ENCODE results near the gene BAIAP3.
"Not testable (repeated sequence)": the region's sequence is repeated elsewhere in the genome, so short reads cannot be mapped to it uniquely, and the experiment has no call there.

Gene BAIAP3

DNA sequence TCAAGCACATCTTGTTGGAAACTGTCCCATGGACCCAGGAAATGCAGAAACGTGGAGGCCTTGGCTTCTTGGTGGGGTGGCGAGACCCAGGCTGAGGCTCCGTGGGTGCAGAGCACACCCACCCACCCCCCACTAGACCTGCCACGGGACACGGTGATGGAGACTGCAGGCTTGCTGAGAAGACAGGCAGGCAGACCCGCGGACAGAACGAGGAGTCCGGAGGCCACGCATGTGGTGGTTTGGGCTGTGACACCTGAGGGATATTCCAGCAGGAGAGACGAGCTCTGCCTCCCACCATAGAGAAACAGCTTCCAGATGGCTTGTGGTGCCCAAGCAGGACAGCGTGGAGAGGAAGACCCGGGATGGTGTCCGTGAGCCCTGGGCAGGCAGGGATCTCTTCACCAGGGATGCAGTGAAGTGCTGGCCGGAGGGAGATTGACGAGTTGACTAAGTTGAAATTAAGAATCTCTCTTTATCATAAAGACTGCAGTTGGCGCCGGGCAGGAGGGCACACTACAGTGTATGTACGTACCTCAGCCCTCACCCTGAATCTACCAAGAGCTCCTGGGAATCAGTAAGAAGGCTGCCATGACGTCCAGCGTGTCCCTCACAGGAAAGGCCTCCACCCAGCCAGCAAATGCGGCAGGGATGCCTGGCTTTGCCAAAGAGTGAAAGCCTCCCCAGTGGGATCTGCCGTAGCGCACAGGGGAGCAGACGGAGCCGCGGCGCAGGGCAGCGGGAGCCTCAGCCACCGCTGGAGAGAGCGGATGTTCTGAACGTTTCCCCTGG lies 15.8 kb upstream of the BAIAP3 start:
- DNase-seq = no peak

GRCh38 chr16:1318268-1318545 lies 15.2 kb upstream of the BAIAP3 start:
- DNase-seq = no peak

DNA sequence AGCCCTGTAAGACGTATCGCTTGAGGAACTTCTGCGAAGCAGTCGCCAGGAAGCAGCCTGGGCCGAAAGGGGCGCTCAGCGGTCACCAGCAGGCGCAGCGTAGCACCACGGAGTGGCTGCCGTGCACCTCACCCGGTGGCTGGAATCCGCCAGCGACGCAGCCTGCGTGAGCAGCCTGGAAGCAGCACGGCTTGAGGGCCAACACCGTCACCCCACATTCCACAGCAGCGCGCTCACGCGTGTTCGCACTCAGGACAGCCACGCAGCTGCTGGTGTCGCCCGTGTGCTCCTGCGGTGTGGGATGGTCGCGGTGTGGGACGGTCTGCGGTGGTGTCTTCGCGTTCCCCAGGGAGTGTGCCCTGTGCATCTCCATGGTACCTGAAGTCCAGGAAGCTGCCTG lies 14.4 kb upstream of the BAIAP3 start:
- no peak for DNase-seq

- no peak for DNase-seq
Observed at GRCh38 chr16:1320097-1320496, 13.3 kb upstream of the BAIAP3 start.

DNA sequence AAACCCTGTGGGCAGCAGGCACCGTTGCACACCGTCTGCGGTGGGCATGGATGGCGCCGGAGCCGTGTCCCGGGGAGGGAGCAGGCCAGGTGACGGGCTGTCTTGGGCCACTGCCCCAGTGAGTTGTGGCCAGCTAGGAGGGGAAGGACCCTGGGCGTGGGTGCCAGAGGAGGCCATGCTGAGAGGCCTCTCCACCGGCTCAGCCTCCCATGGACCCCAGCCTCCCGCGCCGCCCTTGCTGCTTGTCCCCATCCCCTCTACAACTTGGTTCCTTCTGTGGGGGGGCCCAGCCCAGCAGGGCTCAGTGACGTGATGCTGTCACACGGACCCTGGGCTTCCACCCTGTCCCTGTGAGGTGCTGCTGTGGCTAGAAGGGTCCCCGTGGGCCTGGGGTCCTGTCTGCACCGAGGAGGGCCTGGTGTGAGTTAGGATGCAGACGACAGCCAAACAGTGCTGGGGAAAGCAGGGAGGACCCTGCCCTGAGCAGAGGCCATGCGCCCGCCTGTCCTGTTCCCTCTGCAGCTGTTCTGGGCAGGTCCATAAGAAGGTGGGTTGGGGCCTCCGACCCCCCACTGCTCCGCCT lies 12.7 kb upstream of the BAIAP3 start:
- DNase-seq = no peak

- no peak for DNase-seq
Observed at GRCh38 chr16:1322407-1322806, 11.0 kb upstream of the BAIAP3 start.

DNA sequence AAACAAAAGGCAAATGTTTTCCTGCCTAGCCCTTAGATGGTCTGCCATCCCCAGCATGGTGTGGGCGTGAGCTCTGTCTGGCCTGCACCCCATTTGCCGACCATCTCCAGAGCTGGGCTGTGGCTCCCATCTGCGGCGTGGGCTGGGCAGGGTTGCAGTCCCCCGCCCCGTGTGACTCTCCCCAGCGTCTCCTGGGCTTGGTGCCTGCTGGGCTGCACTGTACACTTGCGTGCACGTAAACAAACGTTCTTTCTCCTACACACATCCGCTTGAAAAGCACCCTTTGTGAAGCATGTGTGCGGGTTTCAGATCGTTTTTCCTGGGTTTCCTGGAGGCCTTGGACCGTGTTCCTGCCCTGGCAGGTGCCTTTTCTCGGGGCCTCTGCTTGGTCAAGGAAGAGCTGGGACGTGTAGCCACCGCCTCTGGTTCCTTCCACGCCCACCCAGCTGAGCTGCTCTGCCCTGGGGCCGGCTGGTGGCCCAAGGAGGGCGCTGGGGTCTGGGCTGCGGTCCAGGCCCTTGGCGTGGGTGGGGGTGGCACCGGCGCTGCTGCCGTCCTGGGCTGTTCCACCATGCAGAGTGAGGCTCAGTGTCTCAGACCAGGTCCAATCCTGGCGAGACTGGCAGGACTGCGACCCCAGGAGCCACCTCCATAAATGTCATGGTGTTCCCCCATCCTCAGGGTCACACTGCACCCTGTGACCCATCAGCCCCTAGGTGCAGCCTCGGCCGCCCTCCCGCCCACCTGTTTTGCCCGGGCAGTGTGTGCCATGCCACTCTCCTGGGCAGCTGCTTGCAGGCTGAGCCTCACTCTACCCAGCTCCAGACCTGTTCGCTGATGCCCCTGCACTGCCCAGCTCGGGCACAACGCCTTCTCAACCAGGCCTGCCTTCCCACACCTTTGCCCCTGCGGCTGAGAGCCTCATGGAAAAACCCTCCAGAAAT lies 9.9 kb upstream of the BAIAP3 start:
- no peak for DNase-seq

DNA sequence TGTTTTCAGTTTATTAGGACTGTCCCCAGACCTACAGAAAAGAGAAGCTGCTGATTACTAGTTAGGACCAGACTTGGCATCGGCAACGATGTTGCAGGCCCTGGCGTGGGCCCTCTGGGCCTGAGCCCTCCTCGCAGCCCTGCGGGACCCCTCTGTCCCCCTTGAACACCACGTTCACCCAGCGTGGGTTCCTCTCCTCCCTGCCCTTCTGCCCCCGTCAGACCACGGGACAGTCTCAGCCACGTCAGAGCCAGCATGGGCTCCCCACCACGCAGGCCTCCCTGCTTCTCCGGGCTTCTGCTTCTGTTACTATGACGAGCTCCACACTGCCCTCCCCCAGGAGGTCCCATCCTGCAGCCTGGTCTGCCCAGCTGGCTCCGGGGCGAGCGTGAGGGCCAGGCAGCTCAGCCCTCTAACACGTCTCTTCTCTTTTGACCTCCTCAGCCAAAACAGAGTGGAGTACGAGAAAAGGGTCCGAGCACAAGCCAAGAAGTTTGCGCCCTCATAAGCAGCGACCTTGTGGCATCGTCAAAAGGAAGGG lies 9.1 kb upstream of the BAIAP3 start:
- no peak for DNase-seq

GRCh38 chr16:1325261-1325660 lies 8.2 kb upstream of the BAIAP3 start:
- no peak for DNase-seq

GRCh38 chr16:1325673-1326371 lies 7.6 kb upstream of the BAIAP3 start:
- no peak for DNase-seq

DNA sequence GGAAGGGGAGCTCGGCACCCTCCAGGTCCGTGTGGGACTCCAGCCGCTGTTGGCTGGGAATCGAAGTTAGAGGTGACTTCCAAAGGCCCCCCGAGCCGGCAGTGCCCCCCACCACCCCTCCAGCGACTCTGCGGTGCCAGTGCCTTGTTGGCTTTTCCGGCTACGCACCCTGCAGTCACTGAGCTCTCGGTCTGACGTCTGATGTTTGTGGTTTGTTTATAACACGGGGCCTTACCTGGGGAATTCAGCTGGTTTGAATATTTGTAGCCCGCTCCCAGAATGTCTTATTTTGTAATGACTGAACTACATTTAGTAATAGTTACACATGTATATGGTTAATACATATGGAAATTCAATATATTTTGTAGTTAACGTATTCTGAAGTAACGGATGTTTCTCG lies 7.1 kb upstream of the BAIAP3 start:
- DNase-seq = no peak

GRCh38 chr16:1326946-1327618 lies 6.4 kb upstream of the BAIAP3 start:
- no peak for DNase-seq

DNA sequence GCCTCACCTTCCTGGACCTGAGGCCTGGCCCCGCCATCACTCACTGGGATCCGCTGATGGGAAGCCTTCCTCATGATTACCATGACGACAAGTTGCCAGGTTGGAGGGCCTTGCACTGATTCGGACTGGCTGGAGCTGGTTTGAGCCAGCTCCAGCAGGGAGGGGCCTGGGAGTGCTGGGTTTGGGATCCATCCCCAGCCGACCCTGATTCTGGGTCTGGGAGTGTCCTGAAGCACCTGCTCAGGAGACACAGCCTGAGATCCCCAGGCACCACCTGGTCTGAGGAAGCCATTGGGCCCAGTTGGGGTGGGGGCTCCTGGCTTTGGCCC lies 5.9 kb upstream of the BAIAP3 start:
- no peak for DNase-seq

DNA sequence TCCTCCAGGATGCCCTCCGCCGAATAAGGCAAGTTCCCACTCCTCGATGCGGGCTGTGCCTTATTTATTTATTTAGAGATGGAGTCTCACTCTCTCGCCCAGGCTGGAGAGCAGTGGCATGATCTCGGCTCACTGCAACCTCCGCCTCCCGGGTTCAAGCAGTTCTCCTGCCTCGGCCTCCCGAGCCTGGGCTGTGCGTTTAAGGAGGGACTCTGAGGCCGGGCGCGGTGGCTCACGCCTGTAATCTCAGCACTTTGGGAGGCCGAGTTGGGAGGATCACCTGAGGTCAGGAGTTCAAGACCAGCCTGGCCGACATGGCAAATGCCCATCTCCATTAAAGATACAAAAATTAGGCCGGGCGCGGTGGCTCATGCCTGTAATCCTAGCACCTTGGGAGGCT lies 5.3 kb upstream of the BAIAP3 start:
- DNase-seq = not testable (repeated sequence)

DNA sequence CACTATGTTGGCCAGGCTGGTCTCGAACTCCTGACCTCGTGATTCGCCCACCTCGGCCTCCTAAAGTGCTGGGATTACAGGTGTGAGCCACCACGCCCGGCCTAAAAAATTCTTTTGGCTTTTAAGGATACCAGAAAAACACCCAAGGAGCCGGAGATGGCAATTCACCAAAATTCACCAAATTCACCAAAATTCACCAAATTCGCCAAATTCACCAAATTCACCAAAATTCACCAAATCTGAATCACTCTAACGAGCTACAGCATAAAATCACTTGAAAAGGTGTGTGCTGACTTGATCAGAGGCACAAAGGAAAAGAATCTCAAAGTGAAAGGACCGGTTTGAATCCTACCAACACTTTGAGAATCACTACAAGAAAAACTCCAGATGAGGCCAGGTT lies 4.5 kb upstream of the BAIAP3 start:
- not testable (repeated sequence) for DNase-seq

GRCh38 chr16:1330260-1330914 lies 3.1 kb upstream of the BAIAP3 start:
- no peak for DNase-seq

GRCh38 chr16:1330931-1331711 lies 2.3 kb upstream of the BAIAP3 start:
- no peak for DNase-seq

DNA sequence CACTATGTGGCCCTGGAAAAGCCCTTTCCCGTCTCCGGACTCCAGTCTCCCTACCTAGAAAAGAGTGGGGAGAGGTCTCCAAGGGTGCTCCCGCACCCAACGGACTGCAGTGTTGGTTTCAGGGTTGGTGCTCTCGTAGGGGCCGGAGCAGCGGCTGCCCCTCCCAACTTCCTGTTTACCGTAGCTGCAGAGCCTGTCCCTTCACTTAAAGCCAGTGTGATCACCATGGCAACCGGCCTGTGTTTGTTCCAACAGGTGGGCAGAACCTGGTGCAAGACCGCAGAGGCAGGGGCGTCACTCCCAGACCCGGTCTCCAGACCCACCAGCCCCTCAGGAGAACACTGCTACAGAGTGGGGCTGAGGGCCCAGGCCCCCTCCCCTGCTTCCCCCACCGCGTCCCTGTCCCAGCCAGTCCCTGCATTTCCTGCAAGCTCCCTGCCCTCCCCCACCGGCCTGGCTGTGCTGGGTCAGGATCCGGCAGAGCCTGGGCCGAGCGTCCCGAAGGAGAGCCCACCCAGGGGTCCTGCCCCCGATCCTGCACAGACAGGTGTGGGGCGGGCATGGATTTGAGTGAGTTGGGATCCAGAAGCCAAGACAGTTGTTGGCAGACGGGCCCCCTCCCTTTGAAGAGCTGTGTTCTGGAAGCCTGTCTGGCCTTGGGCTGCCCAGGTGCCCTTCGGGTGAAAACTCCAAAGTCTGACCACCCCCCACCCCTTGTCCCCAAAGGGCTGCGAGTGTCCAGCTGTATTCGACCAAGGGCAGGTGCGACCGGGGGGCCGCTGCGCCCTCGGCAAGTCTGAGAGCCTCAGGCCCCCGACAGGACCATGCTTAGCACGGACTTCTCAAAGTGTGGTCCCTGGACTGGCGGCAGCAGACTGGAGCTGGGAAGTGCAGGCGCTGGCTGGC lies 1.5 kb upstream of the BAIAP3 start:
- peak; percentile 59 for DNase-seq

- DNase-seq = no peak
Observed at GRCh38 chr16:1332618-1333148, 762 bp upstream of the BAIAP3 start.
